GM12878 (cell line): Measurements from ENCODE around the gene DHPS. TPM values are rescaled to one million over a fixed set of nuclear protein-coding genes. Genes with fewer than 3 reads are reported as not detected.

ENCODE experiments used
- ASH2L ChIP-seq: fragments of 300-600, 200-600 bp; sonication (generic); IDR thresholded peaks from 2 replicates; pipeline ENCODE4 v1.6.1; 2017; ENCODE audit warnings: low read depth, mild to moderate bottlenecking, borderline replicate concordance
- BRCA1 ChIP-seq: IDR thresholded peaks from 2 replicates; pipeline ENCODE4 v1.6.1; 2011; ENCODE audit warnings: low read depth, low read length, improper control_type of control experiment
- DPF2 ChIP-seq: fragments of 450-650 bp; IDR thresholded peaks from 2 replicates; pipeline ENCODE4 v1.6.1; 2017; ENCODE audit warnings: mild to moderate bottlenecking
- HDAC6 ChIP-seq: fragments of 200-600 bp; sonication (generic); IDR thresholded peaks from one replicate; pipeline ENCODE4 v1.8.0; 2017; ENCODE audit warnings: antibody characterized with exemption; ENCODE audit not compliant: unreplicated experiment
- IRF4 ChIP-seq: IDR thresholded peaks from 2 replicates; pipeline ENCODE4 v1.6.1; 2011; ENCODE audit warnings: low read depth, low read length
- JUND ChIP-seq: IDR thresholded peaks from 2 replicates; pipeline ENCODE4 v1.6.1; 2012; ENCODE audit warnings: low read depth, mild to moderate bottlenecking, low read length, improper control_type of control experiment, moderate library complexity
- KDM1A ChIP-seq: fragments of 200-600 bp; sonication (generic); IDR thresholded peaks from 2 replicates; pipeline ENCODE4 v1.6.1; 2016; ENCODE audit warnings: borderline replicate concordance
- MEF2B ChIP-seq: fragments of 450-650 bp; IDR thresholded peaks from 2 replicates; pipeline ENCODE4 v1.6.1; 2018; ENCODE audit warnings: mild to moderate bottlenecking, moderate library complexity; ENCODE audit not compliant: partially characterized antibody, poor library complexity, severe bottlenecking
- MTA3 ChIP-seq: IDR thresholded peaks from 2 replicates; pipeline ENCODE4 v1.6.1; 2012; ENCODE audit warnings: low read length, inconsistent platforms, borderline replicate concordance
- NFXL1 ChIP-seq: fragments of 450-650 bp; IDR thresholded peaks from 2 replicates; pipeline ENCODE4 v1.6.1; 2017; ENCODE audit warnings: antibody characterized with exemption, mild to moderate bottlenecking, borderline replicate concordance
- NFYB ChIP-seq: IDR thresholded peaks from 2 replicates; pipeline ENCODE4 v1.6.1; 2011; ENCODE audit warnings: low read depth, mild to moderate bottlenecking, low read length, improper control_type of control experiment, moderate library complexity; ENCODE audit not compliant: insufficient read depth
- NR2F1 ChIP-seq: fragments of 450-650 bp; conservative IDR thresholded peaks from 2 replicates; pipeline ENCODE4 v1.6.1; 2017; ENCODE audit warnings: mild to moderate bottlenecking
- POLR2A ChIP-seq: IDR thresholded peaks from 2 replicates; pipeline ENCODE4 v1.6.1; 2011; ENCODE audit warnings: low read depth, mild to moderate bottlenecking, low read length
- POLR2AphosphoS5 ChIP-seq: IDR thresholded peaks from 2 replicates; pipeline ENCODE4 v1.6.1; 2011; ENCODE audit warnings: mild to moderate bottlenecking, low read length, inconsistent platforms
- RAD51 ChIP-seq: fragments of 450-650 bp; IDR thresholded peaks from 2 replicates; pipeline ENCODE4 v1.6.1; 2016; ENCODE audit warnings: moderate library complexity, mild to moderate bottlenecking, inconsistent platforms
- RCOR1 ChIP-seq: conservative IDR thresholded peaks from 2 replicates; pipeline ENCODE4 v1.6.1; 2012; ENCODE audit warnings: low read depth, low read length, improper control_type of control experiment
- SIN3A ChIP-seq: IDR thresholded peaks from 2 replicates; pipeline ENCODE4 v1.6.1; 2012; ENCODE audit warnings: low read depth, low read length, improper control_type of control experiment
- SMARCA5 ChIP-seq: fragments of 450-650 bp; IDR thresholded peaks from 2 replicates; pipeline ENCODE4 v1.6.1; 2017; ENCODE audit warnings: mild to moderate bottlenecking
- SMC3 ChIP-seq: IDR thresholded peaks from 2 replicates; pipeline ENCODE4 v1.6.1; 2011; ENCODE audit warnings: low read length, improper control_type of control experiment, borderline replicate concordance
- TBL1XR1 ChIP-seq: IDR thresholded peaks from 2 replicates; pipeline ENCODE4 v1.6.1; 2012; ENCODE audit warnings: low read depth, low read length, improper control_type of control experiment
- TCF7 ChIP-seq: IDR thresholded peaks from 2 replicates; pipeline ENCODE4 v1.6.1; 2014; ENCODE audit warnings: antibody characterized with exemption, borderline replicate concordance
- ZNF217 ChIP-seq: fragments of 450-650 bp; IDR thresholded peaks from 2 replicates; pipeline ENCODE4 v1.6.1; 2017; ENCODE audit warnings: antibody characterized with exemption, mild to moderate bottlenecking
- ZNF384 ChIP-seq: IDR thresholded peaks from 2 replicates; pipeline ENCODE4 v1.6.1; 2012; ENCODE audit warnings: low read depth, mild to moderate bottlenecking, low read length, improper control_type of control experiment, borderline replicate concordance
- polyA plus RNA-seq, 11 experiments: library from polyadenylated mRNA; depleted of rRNA in 4 of 11; unstranded in 6 of 11; stranded (reverse) in 5 of 11; fragments of >200 nt; fragmentation: Nextera tagmentation in 4 of 11; fragmentation: Illumina TruSeq in 1 of 11; extraction: Ambion mirVana in 4 of 11; extraction: Trizol in 1 of 11; gene quantifications; 1 replicate in 1 of 11; 2 replicates in 10 of 11; pipeline versions ENCODE4 v1.2.1 to v1.2.3, GENCODE V29; 2011 to 2016; ENCODE audit warnings: inconsistent platforms in 2 of 11, missing spikeins in 2 of 11, low read depth in 1 of 11
- total RNA-seq, 4 experiments: library from RNA; depleted of rRNA in 3 of 4; stranded (reverse); fragments of >200 nt in 3 of 4; fragmentation: Illumina TruSeq in 1 of 4; extraction: Trizol in 1 of 4; gene quantifications; 2 replicates each; pipeline versions ENCODE4 v1.2.1 to v1.2.3, GENCODE V29; 2013 to 2021
- TF ChIP-seq, protein P1 (sequence below): fragments of 150-350 bp; IDR thresholded peaks from 2 replicates; pipeline ENCODE4 v1.6.1; 2016; ENCODE audit warnings: low read depth, low read length
- TF ChIP-seq, protein P2 (sequence below): IDR thresholded peaks from 2 replicates; pipeline ENCODE4 v1.6.1; 2011; ENCODE audit warnings: borderline replicate concordance, low read depth, mild to moderate bottlenecking, moderate library complexity, mixed read lengths, low read length; ENCODE audit not compliant: insufficient read depth; ENCODE audit errors: extremely low read length
- TF ChIP-seq, protein P3 (sequence below): fragments of 450-650 bp; IDR thresholded peaks from 2 replicates; pipeline ENCODE4 v1.6.1; 2017; ENCODE audit warnings: mild to moderate bottlenecking, low read depth, inconsistent platforms; ENCODE audit not compliant: poor library complexity, severe bottlenecking

Gene DHPS
- total and polyA plus RNA-seq, 10 of the 15 experiments (the other 5 are each of a cell fraction or from before 2014, with no cell fraction given), result 36.4 to 104 (median 83.4) TPM

DNA sequence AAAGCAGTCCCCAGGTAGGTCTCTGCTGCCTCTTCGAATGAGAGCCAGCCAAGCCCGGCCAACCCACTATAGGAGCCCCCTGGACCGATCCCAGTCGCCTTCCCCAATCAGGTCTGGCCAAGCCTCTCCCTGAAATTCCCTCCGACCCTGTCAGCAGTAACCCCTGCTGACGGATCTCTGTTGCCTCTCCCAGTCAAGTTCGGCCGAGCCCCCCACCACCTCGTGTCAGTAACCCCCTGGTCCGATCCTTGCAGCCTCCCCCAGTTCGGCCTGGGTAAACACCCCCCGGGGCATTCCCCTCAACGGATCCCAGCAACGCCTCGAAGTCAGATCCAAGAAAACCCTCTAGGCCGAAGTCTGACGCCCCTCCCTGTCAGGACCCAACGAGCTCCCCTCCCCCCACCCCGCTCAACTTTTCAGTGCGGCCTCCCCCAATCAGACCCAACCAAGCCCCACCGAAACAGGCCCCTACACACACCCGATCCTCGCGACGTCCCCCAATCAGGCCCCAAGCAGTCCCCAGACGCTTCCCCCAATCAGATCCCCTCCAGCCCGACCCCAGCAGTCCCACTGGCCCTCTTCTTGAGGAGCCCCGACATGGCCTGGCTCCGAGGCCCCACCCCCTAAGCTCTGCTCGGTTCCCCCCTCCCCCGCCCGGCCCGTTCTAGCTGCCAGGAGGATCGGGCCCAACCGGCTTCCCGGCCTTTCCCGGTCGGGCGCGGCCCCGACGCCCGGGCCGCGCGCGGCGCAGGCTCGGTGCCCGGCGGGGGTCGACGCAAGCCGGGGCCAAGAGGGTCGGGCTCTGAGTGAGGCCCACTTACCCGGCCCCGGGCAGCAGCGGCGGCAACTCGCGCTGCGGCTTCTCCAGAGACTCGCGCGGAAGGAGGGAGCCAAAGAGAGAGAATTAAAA lies 40.2 kb upstream of the DHPS start (continued):
- TF ChIP-seq RCOR1 (no peak), HDAC6 (no peak), POLR2AphosphoS5 (peak; percentile 32; the same call in 1 of the 2 replicates), MEF2B (no peak), ZNF384 (no peak), DPF2 (no peak), JUND (no peak), ASH2L (no peak), TCF7 (no peak), SMARCA5 (0 out of 2 replicates have a peak, but pooled peaks have one; percentile 28), SMC3 (no peak), MTA3 (no peak), POLR2A (peak; percentile 55; the same call in 1 of the 2 replicates), NR2F1 (no peak), TBL1XR1 (no peak), IRF4 (no peak), NFYB (no peak), NFXL1 (no peak), BRCA1 (no peak), KDM1A (no peak), SIN3A (0 out of 2 replicates have a peak, but pooled peaks have one; percentile 18), ZNF217 (no peak), RAD51 (no peak)
- TF ChIP-seq, protein P1, sequence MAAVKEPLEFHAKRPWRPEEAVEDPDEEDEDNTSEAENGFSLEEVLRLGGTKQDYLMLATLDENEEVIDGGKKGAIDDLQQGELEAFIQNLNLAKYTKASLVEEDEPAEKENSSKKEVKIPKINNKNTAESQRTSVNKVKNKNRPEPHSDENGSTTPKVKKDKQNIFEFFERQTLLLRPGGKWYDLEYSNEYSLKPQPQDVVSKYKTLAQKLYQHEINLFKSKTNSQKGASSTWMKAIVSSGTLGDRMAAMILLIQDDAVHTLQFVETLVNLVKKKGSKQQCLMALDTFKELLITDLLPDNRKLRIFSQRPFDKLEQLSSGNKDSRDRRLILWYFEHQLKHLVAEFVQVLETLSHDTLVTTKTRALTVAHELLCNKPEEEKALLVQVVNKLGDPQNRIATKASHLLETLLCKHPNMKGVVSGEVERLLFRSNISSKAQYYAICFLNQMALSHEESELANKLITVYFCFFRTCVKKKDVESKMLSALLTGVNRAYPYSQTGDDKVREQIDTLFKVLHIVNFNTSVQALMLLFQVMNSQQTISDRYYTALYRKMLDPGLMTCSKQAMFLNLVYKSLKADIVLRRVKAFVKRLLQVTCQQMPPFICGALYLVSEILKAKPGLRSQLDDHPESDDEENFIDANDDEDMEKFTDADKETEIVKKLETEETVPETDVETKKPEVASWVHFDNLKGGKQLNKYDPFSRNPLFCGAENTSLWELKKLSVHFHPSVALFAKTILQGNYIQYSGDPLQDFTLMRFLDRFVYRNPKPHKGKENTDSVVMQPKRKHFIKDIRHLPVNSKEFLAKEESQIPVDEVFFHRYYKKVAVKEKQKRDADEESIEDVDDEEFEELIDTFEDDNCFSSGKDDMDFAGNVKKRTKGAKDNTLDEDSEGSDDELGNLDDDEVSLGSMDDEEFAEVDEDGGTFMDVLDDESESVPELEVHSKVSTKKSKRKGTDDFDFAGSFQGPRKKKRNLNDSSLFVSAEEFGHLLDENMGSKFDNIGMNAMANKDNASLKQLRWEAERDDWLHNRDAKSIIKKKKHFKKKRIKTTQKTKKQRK, result no peak
- TF ChIP-seq, protein P2, sequence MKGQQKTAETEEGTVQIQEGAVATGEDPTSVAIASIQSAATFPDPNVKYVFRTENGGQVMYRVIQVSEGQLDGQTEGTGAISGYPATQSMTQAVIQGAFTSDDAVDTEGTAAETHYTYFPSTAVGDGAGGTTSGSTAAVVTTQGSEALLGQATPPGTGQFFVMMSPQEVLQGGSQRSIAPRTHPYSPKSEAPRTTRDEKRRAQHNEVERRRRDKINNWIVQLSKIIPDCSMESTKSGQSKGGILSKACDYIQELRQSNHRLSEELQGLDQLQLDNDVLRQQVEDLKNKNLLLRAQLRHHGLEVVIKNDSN, result no peak
- TF ChIP-seq, protein P3, sequence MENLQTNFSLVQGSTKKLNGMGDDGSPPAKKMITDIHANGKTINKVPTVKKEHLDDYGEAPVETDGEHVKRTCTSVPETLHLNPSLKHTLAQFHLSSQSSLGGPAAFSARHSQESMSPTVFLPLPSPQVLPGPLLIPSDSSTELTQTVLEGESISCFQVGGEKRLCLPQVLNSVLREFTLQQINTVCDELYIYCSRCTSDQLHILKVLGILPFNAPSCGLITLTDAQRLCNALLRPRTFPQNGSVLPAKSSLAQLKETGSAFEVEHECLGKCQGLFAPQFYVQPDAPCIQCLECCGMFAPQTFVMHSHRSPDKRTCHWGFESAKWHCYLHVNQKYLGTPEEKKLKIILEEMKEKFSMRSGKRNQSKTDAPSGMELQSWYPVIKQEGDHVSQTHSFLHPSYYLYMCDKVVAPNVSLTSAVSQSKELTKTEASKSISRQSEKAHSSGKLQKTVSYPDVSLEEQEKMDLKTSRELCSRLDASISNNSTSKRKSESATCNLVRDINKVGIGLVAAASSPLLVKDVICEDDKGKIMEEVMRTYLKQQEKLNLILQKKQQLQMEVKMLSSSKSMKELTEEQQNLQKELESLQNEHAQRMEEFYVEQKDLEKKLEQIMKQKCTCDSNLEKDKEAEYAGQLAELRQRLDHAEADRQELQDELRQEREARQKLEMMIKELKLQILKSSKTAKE, result no peak
